Measurements from ENCODE around the gene TVP23A. TPM values are rescaled to one million over a fixed set of nuclear protein-coding genes. Genes with fewer than 3 reads are reported as not detected.

Gene TVP23A
- polyA plus RNA-seq, 1 of the 3 experiments (the other 2 are of a cell fraction), result 0.35 TPM

DNA sequence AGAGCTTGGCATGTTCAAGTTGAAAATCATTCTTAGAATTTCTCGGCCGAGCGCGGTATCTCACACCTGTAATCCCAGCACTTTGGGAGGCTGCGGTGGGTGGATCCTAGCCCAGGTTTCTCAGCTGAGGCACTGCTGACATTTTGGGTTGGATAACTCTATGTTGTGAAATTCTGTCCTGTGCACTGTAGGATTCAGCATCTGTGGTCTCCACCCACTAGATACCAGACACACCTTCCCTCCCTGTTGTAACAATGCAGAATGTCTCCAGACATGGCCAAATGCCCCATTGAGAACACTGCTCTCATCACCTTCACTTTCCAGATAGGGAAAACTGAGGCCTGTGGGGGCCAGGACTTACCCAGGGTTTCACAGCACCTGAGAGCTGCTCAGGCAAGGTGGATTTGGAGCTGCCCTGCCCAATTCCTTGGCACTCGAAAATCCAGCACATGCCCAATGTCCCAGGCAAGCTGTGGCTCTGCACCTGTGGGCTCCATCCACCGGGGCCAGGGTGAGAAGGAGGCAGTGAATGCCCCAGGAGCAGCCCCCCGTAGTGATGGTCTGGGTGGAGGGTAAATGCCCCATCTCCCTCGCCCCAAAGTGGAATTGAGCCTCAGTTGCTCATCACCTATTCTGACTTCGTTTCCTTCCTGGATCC lies 20.2 kb upstream of the TVP23A start (continued):
- TF ChIP-seq EZH2phosphoT487 (IDR thresholded peaks at IDR 0.05; ENCODE audit: borderline replicate concordance, low read depth) (no peak), RCOR1 (IDR thresholded peaks at IDR 0.05; ENCODE audit: low read length) (no peak), TEAD4 (IDR thresholded peaks at IDR 0.05; ENCODE audit: borderline replicate concordance, insufficient read depth) (no peak), RAD21 (IDR thresholded peaks at IDR 0.05; ENCODE audit: low read length) (no peak), EP300 (IDR thresholded peaks at IDR 0.05; ENCODE audit: borderline replicate concordance in 1 of 2, low read depth in 1 of 2, low read length in 1 of 2) (no peak), ELF1 (IDR thresholded peaks at IDR 0.05) (no peak), SIN3A (IDR thresholded peaks at IDR 0.05; ENCODE audit: borderline replicate concordance, low read depth, low read length) (no peak)
- TF ChIP-seq, protein P1, sequence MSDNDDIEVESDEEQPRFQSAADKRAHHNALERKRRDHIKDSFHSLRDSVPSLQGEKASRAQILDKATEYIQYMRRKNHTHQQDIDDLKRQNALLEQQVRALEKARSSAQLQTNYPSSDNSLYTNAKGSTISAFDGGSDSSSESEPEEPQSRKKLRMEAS (IDR thresholded peaks at IDR 0.05; ENCODE audit: low read depth), result no peak
- TF ChIP-seq, protein P2, sequence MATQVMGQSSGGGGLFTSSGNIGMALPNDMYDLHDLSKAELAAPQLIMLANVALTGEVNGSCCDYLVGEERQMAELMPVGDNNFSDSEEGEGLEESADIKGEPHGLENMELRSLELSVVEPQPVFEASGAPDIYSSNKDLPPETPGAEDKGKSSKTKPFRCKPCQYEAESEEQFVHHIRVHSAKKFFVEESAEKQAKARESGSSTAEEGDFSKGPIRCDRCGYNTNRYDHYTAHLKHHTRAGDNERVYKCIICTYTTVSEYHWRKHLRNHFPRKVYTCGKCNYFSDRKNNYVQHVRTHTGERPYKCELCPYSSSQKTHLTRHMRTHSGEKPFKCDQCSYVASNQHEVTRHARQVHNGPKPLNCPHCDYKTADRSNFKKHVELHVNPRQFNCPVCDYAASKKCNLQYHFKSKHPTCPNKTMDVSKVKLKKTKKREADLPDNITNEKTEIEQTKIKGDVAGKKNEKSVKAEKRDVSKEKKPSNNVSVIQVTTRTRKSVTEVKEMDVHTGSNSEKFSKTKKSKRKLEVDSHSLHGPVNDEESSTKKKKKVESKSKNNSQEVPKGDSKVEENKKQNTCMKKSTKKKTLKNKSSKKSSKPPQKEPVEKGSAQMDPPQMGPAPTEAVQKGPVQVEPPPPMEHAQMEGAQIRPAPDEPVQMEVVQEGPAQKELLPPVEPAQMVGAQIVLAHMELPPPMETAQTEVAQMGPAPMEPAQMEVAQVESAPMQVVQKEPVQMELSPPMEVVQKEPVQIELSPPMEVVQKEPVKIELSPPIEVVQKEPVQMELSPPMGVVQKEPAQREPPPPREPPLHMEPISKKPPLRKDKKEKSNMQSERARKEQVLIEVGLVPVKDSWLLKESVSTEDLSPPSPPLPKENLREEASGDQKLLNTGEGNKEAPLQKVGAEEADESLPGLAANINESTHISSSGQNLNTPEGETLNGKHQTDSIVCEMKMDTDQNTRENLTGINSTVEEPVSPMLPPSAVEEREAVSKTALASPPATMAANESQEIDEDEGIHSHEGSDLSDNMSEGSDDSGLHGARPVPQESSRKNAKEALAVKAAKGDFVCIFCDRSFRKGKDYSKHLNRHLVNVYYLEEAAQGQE (IDR thresholded peaks at IDR 0.05; ENCODE audit: low read depth, low read length), result no peak
- TF ChIP-seq, protein P3, sequence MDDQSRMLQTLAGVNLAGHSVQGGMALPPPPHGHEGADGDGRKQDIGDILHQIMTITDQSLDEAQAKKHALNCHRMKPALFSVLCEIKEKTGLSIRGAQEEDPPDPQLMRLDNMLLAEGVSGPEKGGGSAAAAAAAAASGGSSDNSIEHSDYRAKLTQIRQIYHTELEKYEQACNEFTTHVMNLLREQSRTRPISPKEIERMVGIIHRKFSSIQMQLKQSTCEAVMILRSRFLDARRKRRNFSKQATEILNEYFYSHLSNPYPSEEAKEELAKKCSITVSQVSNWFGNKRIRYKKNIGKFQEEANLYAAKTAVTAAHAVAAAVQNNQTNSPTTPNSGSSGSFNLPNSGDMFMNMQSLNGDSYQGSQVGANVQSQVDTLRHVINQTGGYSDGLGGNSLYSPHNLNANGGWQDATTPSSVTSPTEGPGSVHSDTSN (IDR thresholded peaks at IDR 0.05), result no peak

DNA sequence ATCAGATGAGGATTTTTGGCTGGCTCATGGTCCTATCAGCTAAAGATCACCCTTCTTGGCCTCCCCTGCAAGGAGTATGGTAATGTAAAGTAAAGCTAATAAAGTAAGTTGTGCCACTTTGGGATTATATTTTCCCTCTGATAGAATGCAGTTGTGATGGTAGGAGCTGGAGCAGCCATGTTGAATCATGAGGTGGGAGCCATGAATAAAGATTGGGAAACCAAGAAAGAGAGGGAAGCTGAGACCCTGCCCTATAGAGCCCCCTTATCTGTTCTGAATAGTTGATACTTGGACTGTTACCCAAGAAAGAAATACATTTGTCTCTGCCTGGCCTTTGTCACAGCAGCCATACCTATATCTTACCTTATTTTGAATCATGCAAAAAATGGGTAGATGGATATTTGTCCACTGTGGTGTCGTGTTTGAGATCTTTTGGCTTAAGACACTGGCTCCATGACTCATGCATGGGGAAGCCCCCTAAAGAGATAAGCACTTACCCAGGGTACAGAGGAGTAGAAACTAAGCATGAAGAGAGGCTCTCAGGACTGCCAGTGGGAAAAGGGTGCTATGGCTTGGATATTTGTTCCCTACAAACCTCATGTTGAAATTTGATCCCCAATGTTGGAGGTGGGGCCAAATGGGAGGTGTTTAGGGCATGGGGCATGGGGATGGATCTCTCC lies 17.7 kb upstream of the TVP23A start:
- WGBS (ENCODE audit: low lambda C conversion rate), result 5% methylated on average over 1 of the region's 1 CpG
- Histone ChIP-seq H3K4me3 (ENCODE audit: low read depth in 2 of 2, low read length in 1 of 2) (no peak overlapping the region), H3K4me2 (no peak overlapping the region), H3K9me3 (no peaks in the 10 kb centered on the region), H3K27ac (ENCODE audit: low read depth in 2 of 2, low read length in 1 of 2) (no peak overlapping the region), H3K27me3 (ENCODE audit: insufficient read depth) (no peaks in the 10 kb centered on the region; the same call in 1 of the 2 replicates), H3K36me3 (replicated peaks in 1 of 2; ENCODE audit: control insufficient read depth in 1 of 2, insufficient read depth in 2 of 2, low read length in 1 of 2) (no peaks in the 10 kb centered on the region), H3F3A (replicated peaks; ENCODE audit: insufficient read depth) (no peaks in the 10 kb centered on the region), H2AFZ (ENCODE audit: low read depth) (no peak overlapping the region), H3K4me1 (ENCODE audit: control insufficient read depth in 1 of 2, insufficient read depth in 2 of 2, low read depth in 1 of 2, low read length in 1 of 2) (no peaks in the 10 kb centered on the region), H4K20me1 (ENCODE audit: insufficient read depth) (no peaks in the 10 kb centered on the region), H3K9ac (no peak overlapping the region), H3K79me2 (ENCODE audit: insufficient read depth) (no peaks in the 10 kb centered on the region), H3K9me2 (no peaks in the 10 kb centered on the region)
- ChIA-PET POLR2A (no interaction called here), CTCF (interaction anchor here (1.4 kb wide), 1 partner anchor 82 kb away, joined by 3 read pairs; no protein-coding TSS in a partner anchor)
- DNase-seq, result no peak
- TF ChIP-seq MEF2A (IDR thresholded peaks at IDR 0.05; ENCODE audit: borderline replicate concordance, low read depth), result no peak
- TF ChIP-seq, protein P4, sequence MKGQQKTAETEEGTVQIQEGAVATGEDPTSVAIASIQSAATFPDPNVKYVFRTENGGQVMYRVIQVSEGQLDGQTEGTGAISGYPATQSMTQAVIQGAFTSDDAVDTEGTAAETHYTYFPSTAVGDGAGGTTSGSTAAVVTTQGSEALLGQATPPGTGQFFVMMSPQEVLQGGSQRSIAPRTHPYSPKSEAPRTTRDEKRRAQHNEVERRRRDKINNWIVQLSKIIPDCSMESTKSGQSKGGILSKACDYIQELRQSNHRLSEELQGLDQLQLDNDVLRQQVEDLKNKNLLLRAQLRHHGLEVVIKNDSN (IDR thresholded peaks at IDR 0.05; ENCODE audit: borderline replicate concordance, low read depth), result no peak
- no peak for TF ChIP-seq ELF1 (IDR thresholded peaks at IDR 0.05)
- TF ChIP-seq, protein P5, sequence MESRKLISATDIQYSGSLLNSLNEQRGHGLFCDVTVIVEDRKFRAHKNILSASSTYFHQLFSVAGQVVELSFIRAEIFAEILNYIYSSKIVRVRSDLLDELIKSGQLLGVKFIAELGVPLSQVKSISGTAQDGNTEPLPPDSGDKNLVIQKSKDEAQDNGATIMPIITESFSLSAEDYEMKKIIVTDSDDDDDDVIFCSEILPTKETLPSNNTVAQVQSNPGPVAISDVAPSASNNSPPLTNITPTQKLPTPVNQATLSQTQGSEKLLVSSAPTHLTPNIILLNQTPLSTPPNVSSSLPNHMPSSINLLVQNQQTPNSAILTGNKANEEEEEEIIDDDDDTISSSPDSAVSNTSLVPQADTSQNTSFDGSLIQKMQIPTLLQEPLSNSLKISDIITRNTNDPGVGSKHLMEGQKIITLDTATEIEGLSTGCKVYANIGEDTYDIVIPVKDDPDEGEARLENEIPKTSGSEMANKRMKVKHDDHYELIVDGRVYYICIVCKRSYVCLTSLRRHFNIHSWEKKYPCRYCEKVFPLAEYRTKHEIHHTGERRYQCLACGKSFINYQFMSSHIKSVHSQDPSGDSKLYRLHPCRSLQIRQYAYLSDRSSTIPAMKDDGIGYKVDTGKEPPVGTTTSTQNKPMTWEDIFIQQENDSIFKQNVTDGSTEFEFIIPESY (IDR thresholded peaks at IDR 0.05; ENCODE audit: borderline replicate concordance, low read depth), result no peak
- TF ChIP-seq TAF1 (IDR thresholded peaks at IDR 0.05; ENCODE audit: borderline replicate concordance, low read depth, low read length), result no peak
- TF ChIP-seq FOXJ3 (CRISPR knock-in tag; IDR thresholded peaks at IDR 0.05), result no peak
- TF ChIP-seq CHD2 (IDR thresholded peaks at IDR 0.05; ENCODE audit: low read length, partially characterized antibody), result no peak
- no peak for TF ChIP-seq TCF12 (IDR thresholded peaks at IDR 0.05)
- TF ChIP-seq POLR2AphosphoS5 (IDR thresholded peaks at IDR 0.05; ENCODE audit: low read depth, low read length), result no peak
- TF ChIP-seq, protein P6, sequence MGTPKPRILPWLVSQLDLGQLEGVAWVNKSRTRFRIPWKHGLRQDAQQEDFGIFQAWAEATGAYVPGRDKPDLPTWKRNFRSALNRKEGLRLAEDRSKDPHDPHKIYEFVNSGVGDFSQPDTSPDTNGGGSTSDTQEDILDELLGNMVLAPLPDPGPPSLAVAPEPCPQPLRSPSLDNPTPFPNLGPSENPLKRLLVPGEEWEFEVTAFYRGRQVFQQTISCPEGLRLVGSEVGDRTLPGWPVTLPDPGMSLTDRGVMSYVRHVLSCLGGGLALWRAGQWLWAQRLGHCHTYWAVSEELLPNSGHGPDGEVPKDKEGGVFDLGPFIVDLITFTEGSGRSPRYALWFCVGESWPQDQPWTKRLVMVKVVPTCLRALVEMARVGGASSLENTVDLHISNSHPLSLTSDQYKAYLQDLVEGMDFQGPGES (IDR thresholded peaks at IDR 0.05; ENCODE audit: low read depth, low read length), result no peak
- no peak for TF ChIP-seq MXI1 (IDR thresholded peaks at IDR 0.05; ENCODE audit: low read depth, low read length)
- no peak for TF ChIP-seq FOSL2 (IDR thresholded peaks at IDR 0.05; ENCODE audit: borderline replicate concordance, low read depth)
- TF ChIP-seq EP300 (IDR thresholded peaks at IDR 0.05; ENCODE audit: borderline replicate concordance in 1 of 2, low read depth in 1 of 2, low read length in 1 of 2), result no peak
- no peak for TF ChIP-seq RAD21 (IDR thresholded peaks at IDR 0.05; ENCODE audit: low read length)
